Measurements from ENCODE around the gene KCNN2. TPM values are rescaled to one million over a fixed set of nuclear protein-coding genes. Genes with fewer than 3 reads are reported as not detected.

The KCNN2 gene
- total and polyA plus RNA-seq, 2 of the 8 experiments (the other 6 are each of a cell fraction or from before 2014, with no cell fraction given), result 13.1 to 18.6 TPM

GRCh38 chr5:114369680-114370417 is 8.0 kb downstream of the KCNN2 start:
- WGBS, 2 experiments (ENCODE audit: extremely low coverage in 1 of 2, insufficient coverage in 1 of 2, insufficient read length in 1 of 2, insufficient replicate concordance in 2 of 2, low coverage in 1 of 2, low lambda C conversion rate in 2 of 2, missing lambda C conversion rate in 1 of 2), result 94% methylated on average over 7 of the region's 7 CpGs; no CpG with 5 or more reads in 1 of the 2 experiments
- no peak for FAIRE-seq
- H3K9me3 ChIP-seq (ENCODE audit: insufficient read depth in 2 of 2, low read depth in 1 of 2, low read length in 1 of 2), result no peaks in the 10 kb centered on the region
- H3K27ac ChIP-seq (ENCODE audit: low read depth, low read length), result no peak overlapping the region
- H2BK120ac ChIP-seq (replicated peaks; ENCODE audit: low read depth, low read length), result no peak overlapping the region
- peaks cover 4 to 97% of the 10 kb centered on the region in 2 experiments; a peak in 3 of 4 replicates for H3K79me2 ChIP-seq (ENCODE audit: control insufficient read depth in 1 of 2, insufficient read depth in 2 of 2, low read length in 2 of 2)
- no peak overlapping the region for H2BK12ac ChIP-seq (ENCODE audit: low read depth, low read length)
- no peak overlapping the region for H3K14ac ChIP-seq (ENCODE audit: insufficient read length)
- CTCF ChIA-PET (ENCODE audit: partially characterized antibody), result interaction anchor here (1.1 to 12.4 kb wide), 2 partner anchors 9 to 81 kb away, joined by 3 to 176 read pairs; no protein-coding TSS in a partner anchor
- POLR2A ChIA-PET (ENCODE audit: partially characterized antibody), result interaction anchor here (0.7 kb wide), 1 partner anchor 8 kb away, joined by 3 read pairs; no protein-coding TSS in a partner anchor
- no peak overlapping the region for H4K8ac ChIP-seq (ENCODE audit: extremely low read depth, insufficient read depth, low read length)
- no peak overlapping the region for H3K56ac ChIP-seq (replicated peaks; ENCODE audit: insufficient read length, low read depth, low read length)
- no peak overlapping the region for H3K23ac ChIP-seq (ENCODE audit: insufficient read length)
- H3K4ac ChIP-seq (replicated peaks; ENCODE audit: insufficient read length, low read depth, low read length), result no peak overlapping the region
- no peak overlapping the region for H3K9ac ChIP-seq (replicated peaks in 1 of 4; ENCODE audit: extremely low read depth in 1 of 4, low read depth in 3 of 4, low read length in 3 of 4)
- no peak overlapping the region for H3K4me2 ChIP-seq (ENCODE audit: insufficient read depth in 1 of 2, low read depth in 2 of 2, low read length in 2 of 2)
- peaks cover 0 to 59% (median 1%) of the 10 kb centered on the region in 4 experiments; a peak in 3 of 8 replicates for H3K36me3 ChIP-seq (ENCODE audit: control insufficient read depth in 2 of 4, insufficient read depth in 4 of 4, low read length in 3 of 4)
- H3K18ac ChIP-seq (ENCODE audit: extremely low read depth, low read length), result no peak overlapping the region
- H2BK15ac ChIP-seq (ENCODE audit: low read length), result no peak overlapping the region
- no peak overlapping the region for H2AK5ac ChIP-seq (ENCODE audit: low read depth, low read length)
- H3K23me2 ChIP-seq (ENCODE audit: low read depth, low read length), result no peaks in the 10 kb centered on the region
- peaks cover 2% of the 10 kb centered on the region for H3K79me1 ChIP-seq (ENCODE audit: low read depth, low read length)
- H2BK5ac ChIP-seq (ENCODE audit: low read depth, low read length), result no peak overlapping the region
- no peaks in the 10 kb centered on the region; a peak in 2 of 7 replicates for H3K4me1 ChIP-seq (replicated peaks in 1 of 4; ENCODE audit: control insufficient read depth in 3 of 4, insufficient read depth in 4 of 4, low read length in 3 of 4)
- no peak for DNase-seq (ENCODE audit: low read depth in 1 of 2, low spot score in 2 of 2)
- no peak overlapping the region for H4K91ac ChIP-seq (replicated peaks; ENCODE audit: insufficient read length, low read length)
- H4K5ac ChIP-seq (ENCODE audit: insufficient read length, low read depth, low read length), result no peak overlapping the region
- no peak overlapping the region for H3K4me3 ChIP-seq (ENCODE audit: extremely low read depth in 1 of 4, insufficient read depth in 2 of 4, low read depth in 3 of 4, low read length in 4 of 4)
- H4K20me1 ChIP-seq (replicated peaks in 1 of 2; ENCODE audit: control insufficient read depth in 1 of 2, insufficient read depth in 2 of 2, low read length in 2 of 2), result peaks cover 0 to 3% of the 10 kb centered on the region in 2 experiments
- no peaks in the 10 kb centered on the region for H3K27me3 ChIP-seq (replicated peaks in 1 of 4; ENCODE audit: control insufficient read depth in 3 of 4, extremely low read depth in 1 of 4, insufficient read depth in 3 of 4, low read length in 3 of 4)
- H2AFZ ChIP-seq (ENCODE audit: low read length), result no peak overlapping the region
- H2BK20ac ChIP-seq (ENCODE audit: low read length), result no peak overlapping the region
- no peak for TF ChIP-seq SRF (IDR thresholded peaks at IDR 0.05; ENCODE audit: low read depth, low read length)
- no peak for TF ChIP-seq EGR1 (IDR thresholded peaks at IDR 0.05; ENCODE audit: borderline replicate concordance, low read depth, low read length)
- no peak for TF ChIP-seq MAFK (IDR thresholded peaks at IDR 0.05; ENCODE audit: low read depth, low read length)
- TF ChIP-seq JUND (IDR thresholded peaks at IDR 0.05; ENCODE audit: low read length), result no peak
- no peak for TF ChIP-seq KDM1A (IDR thresholded peaks at IDR 0.05; ENCODE audit: borderline replicate concordance, low read length)
- no peak for TF ChIP-seq USF2 (IDR thresholded peaks at IDR 0.05; ENCODE audit: low read length)
- no peak for TF ChIP-seq CTBP2 (IDR thresholded peaks at IDR 0.05; ENCODE audit: borderline replicate concordance, insufficient read depth, insufficient read length, low read length)
- TF ChIP-seq TCF12 (IDR thresholded peaks at IDR 0.05; ENCODE audit: low read depth, low read length), result no peak
- no peak for TF ChIP-seq BCL11A (IDR thresholded peaks at IDR 0.05; ENCODE audit: low read depth in 2 of 2, low read length in 2 of 2)
- no peak for TF ChIP-seq ASH2L (IDR thresholded peaks at IDR 0.05; ENCODE audit: low read length)
- TF ChIP-seq PHF8 (conservative IDR thresholded peaks at IDR 0.05; ENCODE audit: low read depth, low read length), result no peak
